Transverse colon (tissue), 4 donors: ENCODE data around the gene COL23A1.

Source experiments
- POLR2A ChIP-seq: fragments of 450-650 bp; IDR thresholded peaks from one replicate; pipeline ENCODE4 v1.6.1; 2016; ENCODE audit warnings: antibody characterized with exemption, mild to moderate bottlenecking, moderate library complexity
- POLR2AphosphoS5 ChIP-seq, 3 donors: sonication (generic); formaldehyde crosslinking; IDR thresholded peaks; one replicate each; pipeline ENCODE4 v1.6.1; 2016; ENCODE audit warnings: antibody characterized with exemption in 3 of 3
- TF ChIP-seq, protein P1 (sequence below), 5 experiments: fragments of 200-600 bp in 3 of 5; fragments of 450-650 bp in 2 of 5; sonication (generic) in 3 of 5; IDR thresholded peaks; 1 replicate in 2 of 5; 2 replicates in 3 of 5; pipeline ENCODE4 v1.5.1; 2016 to 2017; ENCODE audit warnings: antibody characterized with exemption in 5 of 5, inconsistent platforms in 3 of 5, mild to moderate bottlenecking in 2 of 5, moderate library complexity in 1 of 5

DNA sequence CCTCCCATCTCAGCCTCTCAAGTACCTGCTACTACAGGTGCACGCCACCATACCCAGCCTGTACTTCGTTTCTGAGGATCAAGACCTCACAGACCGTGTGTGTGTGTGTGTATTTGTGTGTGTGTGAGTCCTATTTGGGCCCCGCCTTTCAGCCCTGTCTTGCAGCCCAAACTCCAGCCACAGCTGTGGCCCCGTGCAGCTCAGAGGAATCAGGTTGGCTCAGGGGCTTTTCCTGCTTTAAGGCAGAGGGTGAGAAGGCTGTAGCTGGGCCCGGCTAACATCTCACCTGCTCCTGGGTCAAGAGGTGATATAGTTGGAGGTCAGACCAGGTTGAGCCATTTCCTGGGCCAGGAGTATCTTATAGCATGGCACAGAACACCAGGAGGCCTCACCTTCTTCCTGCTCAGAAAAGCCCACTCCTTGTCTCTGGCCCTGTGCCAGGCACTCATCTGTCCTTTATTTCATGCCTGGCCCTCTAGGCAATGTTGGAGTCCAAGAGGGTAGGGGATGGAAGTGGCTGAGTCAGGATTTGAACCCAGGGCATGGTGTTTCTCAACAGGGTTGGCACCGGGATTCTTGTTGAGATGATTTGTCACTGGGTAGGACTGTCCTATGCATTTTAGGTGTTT is 356.0 kb downstream of the COL23A1 start:
- TF ChIP-seq POLR2A (no peak), POLR2AphosphoS5 (IDR thresholded peaks at IDR 0.05) (no peak)
- TF ChIP-seq, protein P1, sequence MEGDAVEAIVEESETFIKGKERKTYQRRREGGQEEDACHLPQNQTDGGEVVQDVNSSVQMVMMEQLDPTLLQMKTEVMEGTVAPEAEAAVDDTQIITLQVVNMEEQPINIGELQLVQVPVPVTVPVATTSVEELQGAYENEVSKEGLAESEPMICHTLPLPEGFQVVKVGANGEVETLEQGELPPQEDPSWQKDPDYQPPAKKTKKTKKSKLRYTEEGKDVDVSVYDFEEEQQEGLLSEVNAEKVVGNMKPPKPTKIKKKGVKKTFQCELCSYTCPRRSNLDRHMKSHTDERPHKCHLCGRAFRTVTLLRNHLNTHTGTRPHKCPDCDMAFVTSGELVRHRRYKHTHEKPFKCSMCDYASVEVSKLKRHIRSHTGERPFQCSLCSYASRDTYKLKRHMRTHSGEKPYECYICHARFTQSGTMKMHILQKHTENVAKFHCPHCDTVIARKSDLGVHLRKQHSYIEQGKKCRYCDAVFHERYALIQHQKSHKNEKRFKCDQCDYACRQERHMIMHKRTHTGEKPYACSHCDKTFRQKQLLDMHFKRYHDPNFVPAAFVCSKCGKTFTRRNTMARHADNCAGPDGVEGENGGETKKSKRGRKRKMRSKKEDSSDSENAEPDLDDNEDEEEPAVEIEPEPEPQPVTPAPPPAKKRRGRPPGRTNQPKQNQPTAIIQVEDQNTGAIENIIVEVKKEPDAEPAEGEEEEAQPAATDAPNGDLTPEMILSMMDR (IDR thresholded peaks at IDR 0.05): no peak
